Mesenchymal stem cell (in vitro differentiated cells and primary cell): Measurements from ENCODE around the gene SLC7A9. TPM values are rescaled to one million over a fixed set of nuclear protein-coding genes. Genes with fewer than 3 reads are reported as not detected.

Experiments
- DNase-seq: peaks from one replicate; pipeline ENCODE4 v3.0.0-alpha.2; 2013
- H2AFZ ChIP-seq: one replicate; pipeline ENCODE4 v1.6.1; 2013; ENCODE audit warnings: low read depth, mild to moderate bottlenecking, control low read depth, inconsistent platforms, low read length, moderate library complexity
- H2AK5ac ChIP-seq: 2 replicates; pipeline ENCODE4 v1.6.1; 2013; ENCODE audit warnings: low read length, moderate library complexity, mild to moderate bottlenecking, inconsistent platforms; ENCODE audit not compliant: severe bottlenecking
- H2BK120ac ChIP-seq: one replicate; pipeline ENCODE4 v1.6.1; 2013; ENCODE audit warnings: low read depth, mild to moderate bottlenecking, inconsistent platforms, low read length, moderate library complexity
- H2BK12ac ChIP-seq, 2 experiments: one replicate each; pipeline ENCODE4 v1.6.1; 2013; ENCODE audit warnings: inconsistent platforms in 2 of 2, low read length in 2 of 2, mild to moderate bottlenecking in 2 of 2, moderate library complexity in 2 of 2, control low read depth in 1 of 2
- H2BK15ac ChIP-seq: one replicate; pipeline ENCODE4 v1.6.1; 2013; ENCODE audit warnings: mild to moderate bottlenecking, low read depth, inconsistent platforms; ENCODE audit not compliant: poor library complexity, severe bottlenecking
- H2BK5ac ChIP-seq: 2 replicates; pipeline ENCODE4 v1.6.1; 2013; ENCODE audit warnings: low read depth, mild to moderate bottlenecking, low read length, control low read depth, inconsistent platforms; ENCODE audit not compliant: poor library complexity, severe bottlenecking
- H3K14ac ChIP-seq, 2 experiments: one replicate each; pipeline ENCODE4 v1.6.1; 2013; ENCODE audit warnings: inconsistent platforms in 2 of 2, low read length in 2 of 2, control low read depth in 1 of 2, mild to moderate bottlenecking in 1 of 2, moderate library complexity in 1 of 2
- H3K18ac ChIP-seq, 2 experiments: one replicate each; pipeline ENCODE4 v1.6.1; 2013; ENCODE audit warnings: inconsistent platforms in 2 of 2, low read length in 2 of 2, control low read depth in 1 of 2, low read depth in 1 of 2, mild to moderate bottlenecking in 1 of 2
- H3K23ac ChIP-seq, 2 experiments: one replicate each; pipeline ENCODE4 v1.6.1; 2013; ENCODE audit warnings: inconsistent platforms in 2 of 2, low read length in 2 of 2, mild to moderate bottlenecking in 2 of 2, moderate library complexity in 2 of 2, control low read depth in 1 of 2
- H3K27ac ChIP-seq: 2 replicates; pipeline ENCODE4 v1.5.1; 2013; ENCODE audit warnings: mild to moderate bottlenecking, moderate library complexity, low read length, control low read depth, inconsistent platforms; ENCODE audit not compliant: poor library complexity, severe bottlenecking
- H3K27me3 ChIP-seq, 2 experiments: 2 replicates each; pipeline versions ENCODE4 v1.6.1 to v1.7.0; 2013; ENCODE audit warnings: low read length in 2 of 2, mild to moderate bottlenecking in 2 of 2, moderate library complexity in 2 of 2, control low read depth in 1 of 2, inconsistent platforms in 1 of 2; ENCODE audit not compliant: control insufficient read depth in 1 of 2, insufficient read depth in 1 of 2
- H3K36me3 ChIP-seq, 2 experiments: 2 replicates each; pipeline versions ENCODE4 v1.6.1 to v1.7.0; 2013; ENCODE audit warnings: low read length in 2 of 2, control low read depth in 1 of 2, inconsistent platforms in 1 of 2, low read depth in 1 of 2, mild to moderate bottlenecking in 1 of 2; ENCODE audit not compliant: insufficient read depth in 2 of 2, control insufficient read depth in 1 of 2
- H3K4ac ChIP-seq, 2 experiments: one replicate each; pipeline ENCODE4 v1.6.1; 2013; ENCODE audit warnings: inconsistent platforms in 2 of 2, low read length in 2 of 2, mild to moderate bottlenecking in 2 of 2, moderate library complexity in 2 of 2, control low read depth in 1 of 2, low read depth in 1 of 2
- H3K4me1 ChIP-seq: 2 replicates; pipeline ENCODE4 v1.6.1; 2013; ENCODE audit warnings: low read depth, low read length, control low read depth; ENCODE audit not compliant: control insufficient read depth, insufficient read depth
- H3K4me2 ChIP-seq: 2 replicates; pipeline ENCODE4 v1.6.1; 2013; ENCODE audit warnings: low read length, mild to moderate bottlenecking, inconsistent platforms; ENCODE audit not compliant: poor library complexity, severe bottlenecking
- H3K4me3 ChIP-seq, 2 experiments: 2 replicates each; pipeline versions ENCODE4 v1.5.1 to v1.7.0; 2013; ENCODE audit warnings: low read length in 2 of 2, mild to moderate bottlenecking in 2 of 2, control low read depth in 1 of 2, low read depth in 1 of 2; ENCODE audit not compliant: insufficient read depth in 1 of 2
- H3K79me1 ChIP-seq: replicated peaks from 2 replicates; pipeline ENCODE4 v1.6.1; 2013; ENCODE audit warnings: mild to moderate bottlenecking, control low read depth, low read length, inconsistent platforms; ENCODE audit not compliant: poor library complexity, severe bottlenecking
- H3K9ac ChIP-seq: 2 replicates; pipeline ENCODE4 v1.7.0; 2013; ENCODE audit warnings: mild to moderate bottlenecking, low read length, moderate library complexity
- H3K9me3 ChIP-seq: 2 replicates; pipeline ENCODE4 v1.7.0; 2013; ENCODE audit warnings: mild to moderate bottlenecking, low read length; ENCODE audit not compliant: control insufficient read depth
- H4K8ac ChIP-seq: one replicate; pipeline ENCODE4 v1.6.1; 2013; ENCODE audit warnings: inconsistent platforms, mild to moderate bottlenecking, low read length, moderate library complexity
- H4K91ac ChIP-seq: one replicate; pipeline ENCODE4 v1.6.1; 2013; ENCODE audit warnings: mild to moderate bottlenecking, low read length, inconsistent platforms
- WGBS: methylation state at CpG from one replicate; pipeline ENCODE4 v1.1.7; 2013; ENCODE audit warnings: mixed read lengths; 5-methylcytosine and 5-hydroxymethylcytosine counted together
- polyA plus RNA-seq, 2 experiments: library from polyadenylated mRNA; stranded (reverse); fragments of 200-250 nt; gene quantifications; one replicate each; pipeline ENCODE4 v1.2.3, GENCODE V29; 2013

SLC7A9 gene
- 0.04 TPM for polyA plus RNA-seq (2013, experiment 1 of 2)
- not detected for polyA plus RNA-seq (2013, experiment 2 of 2)

DNA sequence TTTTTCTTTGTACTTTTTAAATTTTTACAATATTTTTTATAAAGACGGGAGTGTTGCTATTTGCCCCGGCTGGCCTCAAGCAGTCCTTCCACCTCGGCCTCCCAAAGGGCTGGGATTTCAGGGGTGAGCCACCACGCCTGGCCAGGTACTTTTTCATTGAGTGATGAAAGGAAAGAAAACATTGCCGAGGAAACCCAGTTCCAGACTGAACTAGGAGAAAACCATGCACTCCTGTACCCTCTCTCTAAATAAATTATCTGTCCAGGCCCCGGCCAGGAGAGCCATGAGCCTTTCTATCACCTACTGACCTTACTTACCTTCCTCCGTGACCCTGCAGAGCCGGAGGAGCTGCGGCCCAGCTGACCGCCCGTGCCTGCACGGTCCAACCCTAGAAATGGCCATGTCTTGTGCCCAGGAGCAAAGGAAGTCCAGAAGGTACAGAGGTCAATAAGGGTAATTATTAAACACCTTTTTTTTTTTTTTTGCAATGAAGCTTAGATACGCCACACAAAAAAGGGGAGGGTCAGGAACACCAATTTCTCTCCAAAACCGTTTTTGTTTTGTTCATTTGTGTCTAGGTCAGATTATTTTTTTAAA, at the start of gene SLC7A9:
Gene SLC7A9 (minus strand): TSS at position 399 of the 597 bp plus-strand sequence. CDS start 1,233 bp downstream, outside the sequence.
- H3K4me2 ChIP-seq: peak within 1 kb of the TSS; percentile 44
- no peak within 1 kb of the TSS for H3K14ac ChIP-seq
- 79% methylated on average over 12 of the region's 14 CpGs for WGBS
- no peak within 1 kb of the TSS for H2BK15ac ChIP-seq
- H2AFZ ChIP-seq: no peak within 1 kb of the TSS
- H3K4ac ChIP-seq: no peak within 1 kb of the TSS
- no peak within 1 kb of the TSS for H3K23ac ChIP-seq
- H3K27me3 ChIP-seq: peaks cover 0 to 10% of the 10 kb centered on the region in 2 experiments
- no peaks in the 10 kb centered on the region for H3K79me1 ChIP-seq
- peaks cover 10% of the 10 kb centered on the region for H3K4me1 ChIP-seq
- H3K27ac ChIP-seq: no peak within 1 kb of the TSS
- H3K4me3 ChIP-seq: no peak within 1 kb of the TSS
- no peak within 1 kb of the TSS for H4K8ac ChIP-seq
- H2BK12ac ChIP-seq: no peak within 1 kb of the TSS
- no peak within 1 kb of the TSS for H3K9ac ChIP-seq
- no peaks in the 10 kb centered on the region for H3K36me3 ChIP-seq
- H2BK5ac ChIP-seq: no peak within 1 kb of the TSS
- no peak within 1 kb of the TSS for H4K91ac ChIP-seq
- no peaks in the 10 kb centered on the region for H3K9me3 ChIP-seq
- no peak within 1 kb of the TSS for H3K18ac ChIP-seq
- no peak for DNase-seq
- H2AK5ac ChIP-seq: no peak within 1 kb of the TSS
- no peak within 1 kb of the TSS for H2BK120ac ChIP-seq

- Histone ChIP-seq H2BK12ac (no peak overlapping the region), H3K27ac (no peak overlapping the region), H2BK15ac (no peak overlapping the region), H3K4me1 (no peaks in the 10 kb centered on the region), H3K4me3 (no peak overlapping the region), H3K9me3 (no peaks in the 10 kb centered on the region), H3K27me3 (no peaks in the 10 kb centered on the region), H2AFZ (no peak overlapping the region), H3K14ac (no peak overlapping the region), H3K4ac (no peak overlapping the region), H2BK5ac (no peak overlapping the region), H3K18ac (no peak overlapping the region), H3K36me3 (peaks cover 31 to 77% of the 10 kb centered on the region in 2 experiments), H4K8ac (no peak overlapping the region), H3K4me2 (no peak overlapping the region), H4K91ac (no peak overlapping the region), H3K79me1 (peaks cover 1% of the 10 kb centered on the region), H2AK5ac (no peak overlapping the region), H3K9ac (no peak overlapping the region), H3K23ac (no peak overlapping the region), H2BK120ac (no peak overlapping the region)
- 98% methylated on average over 3 of the region's 4 CpGs for WGBS
- DNase-seq: no peak
These were observed 49.8 kb upstream of the SLC7A9 start for GRCh38 chr19:32919365-32919764.

- WGBS: 97% methylated on average over 3 of the region's 8 CpGs
- no peaks in the 10 kb centered on the region for H3K79me1 ChIP-seq
- no peak overlapping the region for H4K8ac ChIP-seq
These were observed 48.0 kb upstream of the SLC7A9 start for GRCh38 chr19:32917616-32917996.

GRCh38 chr19:32916969-32917615, 47.5 kb upstream of the SLC7A9 start:
- Histone ChIP-seq H3K9me3 (no peaks in the 10 kb centered on the region), H2BK120ac (no peak overlapping the region), H2BK12ac (no peak overlapping the region), H2AK5ac (no peak overlapping the region), H3K27me3 (no peaks in the 10 kb centered on the region), H3K4me2 (no peak overlapping the region), H3K4ac (no peak overlapping the region), H3K4me3 (no peak overlapping the region), H2BK5ac (no peak overlapping the region), H3K4me1 (no peaks in the 10 kb centered on the region), H3K9ac (no peak overlapping the region), H4K8ac (no peak overlapping the region), H3K14ac (no peak overlapping the region), H3K36me3 (peaks cover 24 to 70% of the 10 kb centered on the region in 2 experiments), H3K79me1 (no peaks in the 10 kb centered on the region), H2AFZ (no peak overlapping the region), H3K18ac (no peak overlapping the region), H2BK15ac (no peak overlapping the region), H3K23ac (no peak overlapping the region), H3K27ac (no peak overlapping the region), H4K91ac (no peak overlapping the region)
- 58% methylated on average over 4 of the region's 4 CpGs for WGBS
- no peak for DNase-seq

More at GRCh38 chr19:32917616-32917996, 48.0 kb upstream of the SLC7A9 start:
- H3K4ac ChIP-seq: no peak overlapping the region
- no peak overlapping the region for H3K27ac ChIP-seq
- DNase-seq: no peak
- H3K14ac ChIP-seq: no peak overlapping the region
- H3K9ac ChIP-seq: no peak overlapping the region
- no peak overlapping the region for H2AFZ ChIP-seq
- no peaks in the 10 kb centered on the region for H3K4me1 ChIP-seq
- H3K4me2 ChIP-seq: no peak overlapping the region
- H3K9me3 ChIP-seq: no peaks in the 10 kb centered on the region
- H4K91ac ChIP-seq: no peak overlapping the region
- peaks cover 29 to 72% of the 10 kb centered on the region in 2 experiments for H3K36me3 ChIP-seq
- no peak overlapping the region for H2AK5ac ChIP-seq
- H2BK15ac ChIP-seq: no peak overlapping the region
- H2BK12ac ChIP-seq: no peak overlapping the region
- no peak overlapping the region for H2BK120ac ChIP-seq
- no peak overlapping the region for H3K18ac ChIP-seq
- no peak overlapping the region for H3K4me3 ChIP-seq
- H3K27me3 ChIP-seq: no peaks in the 10 kb centered on the region
- no peak overlapping the region for H3K23ac ChIP-seq
- no peak overlapping the region for H2BK5ac ChIP-seq
